Ovary (tissue), 9 donors: ENCODE results near the gene VHLL. TPM values are rescaled to one million over a fixed set of nuclear protein-coding genes. Genes with fewer than 3 reads are reported as not detected.

ENCODE experiments used
- DNase-seq, 5 donors: peaks; one replicate each; pipeline ENCODE4 v3.0.0-alpha.2; 2019 to 2020
- H3K27ac ChIP-seq, 2 donors: fragments of 200-600 bp; one replicate each; pipeline versions ENCODE4 v1.5.1 to v1.8.0; 2019 to 2022
- H3K27me3 ChIP-seq: fragments of 200-600 bp; one replicate; pipeline ENCODE4 v1.8.0; 2022
- H3K36me3 ChIP-seq: fragments of 200-600 bp; sonication (generic); one replicate; pipeline ENCODE4 v1.5.1; 2019
- H3K4me1 ChIP-seq: one replicate; pipeline ENCODE4 v1.8.1; 2013; ENCODE audit warnings: mild to moderate bottlenecking, moderate library complexity; ENCODE audit not compliant: insufficient read depth
- H3K4me3 ChIP-seq: fragments of 200-600 bp; sonication (generic); one replicate; pipeline ENCODE4 v1.5.1; 2017
- H3K9me3 ChIP-seq, 2 donors: fragments of 200-600 bp in 1 of 2; sonication (generic) in 1 of 2; one replicate each; pipeline versions ENCODE4 v1.5.1 to v1.8.1; 2013 to 2019; ENCODE audit warnings: mild to moderate bottlenecking in 1 of 2, moderate library complexity in 1 of 2
- CTCF ChIP-seq, 3 donors: fragments of 450-650 bp in 2 of 3; fragments of 200-600 bp in 1 of 3; IDR thresholded peaks; one replicate each; pipeline versions ENCODE4 v1.5.1 to v1.8.0; 2016 to 2022; ENCODE audit warnings: antibody characterized with exemption in 3 of 3, mild to moderate bottlenecking in 1 of 3
- EP300 ChIP-seq: sonication (generic); formaldehyde crosslinking; IDR thresholded peaks from one replicate; pipeline ENCODE4 v1.6.1; 2017; ENCODE audit warnings: antibody characterized with exemption
- POLR2A ChIP-seq: fragments of 450-650 bp; IDR thresholded peaks from one replicate; pipeline ENCODE4 v1.6.1; 2017; ENCODE audit warnings: antibody characterized with exemption, mild to moderate bottlenecking, moderate library complexity
- WGBS, 3 donors: extraction: QIAGEN DNeasy Blood & Tissue Kit in 1 of 3; methylation state at CpG; one replicate each; pipeline versions ENCODE4 v1.1.5 to v1.1.7; 2013 to 2017; 5-methylcytosine and 5-hydroxymethylcytosine counted together
- intact Hi-C, 4 donors: fragments of 100-400 bp; cut with DNase I; formaldehyde crosslinking; loops; one replicate each; pipeline versions ENCODE4 v1.11.0 to v1.15.1; 2022 to 2023
- polyA plus RNA-seq, 2 donors: library from polyadenylated mRNA; stranded (reverse); fragments of 200-250 nt in 1 of 2; fragments of 350-450 nt in 1 of 2; fragmentation: Illumina TruSeq in 1 of 2; extraction: RNeasy Lipid Tissue Mini Kit (QIAGEN cat#74804) in 1 of 2; gene quantifications; one replicate each; pipeline ENCODE4 v1.2.3, GENCODE V29; 2013 to 2014
- total RNA-seq, 7 donors: library from RNA; depleted of rRNA in 2 of 7; stranded (reverse); fragments of >200 nt in 2 of 7; fragmentation: NEBNext Ultra II Directional in 3 of 7; extraction: Animal tissue kit (Norgen Biotek cat#: 25700) in 3 of 7; gene quantifications; one replicate each; pipeline versions ENCODE4 v1.1.0 to v1.2.4, GENCODE V29; 2016 to 2023
- donor health status: DM: no; HTN: no; CAD: no; lungs with moderate emphysema.
- donor health status: DM: no; HTN: no; CAD: no.
- donor health status: Bipolar disorder and iron deficiency.
- donor health status: DM: yes; HTN: yes; CAD: no.
- donor health status: DM: no; HTN: no; CAD: no.
- donor health status: DM: yes; HTN: yes; CAD: no.

VHLL gene
- total and polyA plus RNA-seq, 9 donors = 0.33 to 0.56 (median 0.40) TPM; not detected in 5

- no peak overlapping the region for H3K4me3 ChIP-seq
- DNase-seq = no peak
- no peak overlapping the region for H3K27ac ChIP-seq
- H3K9me3 ChIP-seq = no peaks in the 10 kb centered on the region
- H3K4me1 ChIP-seq = peaks cover 4% of the 10 kb centered on the region
- no peaks in the 10 kb centered on the region for H3K36me3 ChIP-seq
- 52 to 68% (median 58%) methylated on average over 5 of the region's 5 CpGs for WGBS, 3 donors
- no peak for TF ChIP-seq POLR2A
- TF ChIP-seq CTCF (IDR thresholded peaks at IDR 0.05) = no peak
- TF ChIP-seq EP300 = no peak
- no peaks in the 10 kb centered on the region for H3K27me3 ChIP-seq
- intact Hi-C loops = loop anchor here in 1 of 4 donors (5.0 kb wide), 1 partner anchor 283 kb away; no protein-coding TSS in a partner anchor
Observed at GRCh38 chr1:156249593-156249992, 49.5 kb downstream of the VHLL start.

Other genes starting within 250 kb of the VHLL start
- 10 to 100 TPM; 14.2 to 38.0 (median 26.6) TPM for gene UBQLN4, start 245.5 kb downstream of the VHLL start, total RNA-seq
- 10 to 100 TPM; 16.3 to 33.9 TPM for gene UBQLN4, start 245.5 kb downstream of the VHLL start, polyA plus RNA-seq
- gene LAMTOR2, start 244.5 kb downstream of the VHLL start, total RNA-seq = 10 to 100 TPM; 20.1 to 66.1 (median 24.9) TPM
- gene LAMTOR2, start 244.5 kb downstream of the VHLL start, polyA plus RNA-seq = 10 to 100 TPM; 20.1 to 41.2 TPM
- gene RAB25, start 238.1 kb downstream of the VHLL start, total RNA-seq = 10 to 100 TPM in 1 of 7 donors, 1 to 10 TPM in 4, under 1 TPM in 2; 0.45 to 38.6 (median 3.5) TPM
- under 1 TPM in 1 of 2 donors, not detected in 1; 0.28 TPM for gene RAB25, start 238.1 kb downstream of the VHLL start, polyA plus RNA-seq
- 10 to 100 TPM in 4 of 7 donors, 1 to 10 TPM in 3; 3.5 to 12.4 (median 10.2) TPM for gene MEX3A, start 216.8 kb downstream of the VHLL start, total RNA-seq
- 1 to 10 TPM; 5.6 to 6.6 TPM for gene MEX3A, start 216.8 kb downstream of the VHLL start, polyA plus RNA-seq
- gene LMNA, start 184.6 kb downstream of the VHLL start, total RNA-seq = 100 to 1,000 TPM; 197 to 609 (median 377) TPM
- gene LMNA, start 184.6 kb downstream of the VHLL start, polyA plus RNA-seq = 100 to 1,000 TPM in 1 of 2 donors, 10 to 100 TPM in 1; 50.1 to 157 TPM
- 1 to 10 TPM; 2.7 to 9.0 (median 5.5) TPM for gene SEMA4A, start 145.7 kb downstream of the VHLL start, total RNA-seq
- gene SEMA4A, start 145.7 kb downstream of the VHLL start, polyA plus RNA-seq = 1 to 10 TPM; 2.1 to 2.8 TPM
- gene SLC25A44, start 105.2 kb downstream of the VHLL start, total RNA-seq = 10 to 100 TPM in 6 of 7 donors, 1 to 10 TPM in 1; 6.8 to 20.9 (median 16.8) TPM
- gene SLC25A44, start 105.2 kb downstream of the VHLL start, polyA plus RNA-seq = 10 to 100 TPM in 1 of 2 donors, 1 to 10 TPM in 1; 7.3 to 21.0 TPM
- 10 to 100 TPM; 36.6 to 84.2 (median 53.0) TPM for gene PMF1, start 86.3 kb downstream of the VHLL start, total RNA-seq
- gene PMF1, start 86.3 kb downstream of the VHLL start, polyA plus RNA-seq = 10 to 100 TPM; 35.0 to 70.6 TPM
- gene BGLAP, start 57.1 kb downstream of the VHLL start, total RNA-seq = 1 to 10 TPM; 1.4 to 4.6 (median 2.0) TPM
- gene BGLAP, start 57.1 kb downstream of the VHLL start, polyA plus RNA-seq = 1 to 10 TPM in 1 of 2 donors, not detected in 1; 1.4 TPM
- 1 to 10 TPM in 4 of 7 donors, under 1 TPM in 3; 0.25 to 1.8 (median 1.3) TPM for gene PAQR6, start 51.3 kb downstream of the VHLL start, total RNA-seq
- gene PAQR6, start 51.3 kb downstream of the VHLL start, polyA plus RNA-seq = under 1 TPM; 0.67 to 0.72 TPM
- 10 to 100 TPM; 31.5 to 54.6 (median 44.6) TPM for gene SMG5, start 16.5 kb downstream of the VHLL start, total RNA-seq
- 10 to 100 TPM; 30.1 to 31.1 TPM for gene SMG5, start 16.5 kb downstream of the VHLL start, polyA plus RNA-seq
- gene TMEM79, start 15.0 kb downstream of the VHLL start, total RNA-seq = 1 to 10 TPM in 6 of 7 donors, under 1 TPM in 1; 0.80 to 3.3 (median 2.2) TPM
- 1 to 10 TPM; 1.2 to 2.1 TPM for gene TMEM79, start 15.0 kb downstream of the VHLL start, polyA plus RNA-seq
- gene GLMP, start 3.6 kb downstream of the VHLL start, total RNA-seq = 10 to 100 TPM; 20.2 to 47.9 (median 32.3) TPM
- 10 to 100 TPM; 33.0 to 42.0 TPM for gene GLMP, start 3.6 kb downstream of the VHLL start, polyA plus RNA-seq
- 100 to 1,000 TPM; 157 to 228 (median 175) TPM for gene CCT3, start 39.0 kb upstream of the VHLL start, total RNA-seq
- gene CCT3, start 39.0 kb upstream of the VHLL start, polyA plus RNA-seq = 100 to 1,000 TPM; 119 to 230 TPM
- gene TSACC, start 39.2 kb upstream of the VHLL start, total RNA-seq = not detected
- under 1 TPM in 1 of 2 donors, not detected in 1; 1.00 TPM for gene TSACC, start 39.2 kb upstream of the VHLL start, polyA plus RNA-seq
- gene RHBG, start 69.9 kb upstream of the VHLL start, total RNA-seq = 10 to 100 TPM in 4 of 7 donors, 1 to 10 TPM in 3; 2.3 to 27.4 (median 13.6) TPM
- 10 to 100 TPM in 1 of 2 donors, 1 to 10 TPM in 1; 2.5 to 19.5 TPM for gene RHBG, start 69.9 kb upstream of the VHLL start, polyA plus RNA-seq
- 10 to 100 TPM; 30.0 to 96.6 (median 64.0) TPM for gene MEF2D, start 201.5 kb upstream of the VHLL start, total RNA-seq
- gene MEF2D, start 201.5 kb upstream of the VHLL start, polyA plus RNA-seq = 10 to 100 TPM; 33.0 to 40.1 TPM